Heart right ventricle (tissue), 16 donors: ENCODE data around the gene OR10A4. TPM values are rescaled to one million over a fixed set of nuclear protein-coding genes. Genes with fewer than 3 reads are reported as not detected.
"Not testable (repeated sequence)": the region's sequence is repeated elsewhere in the genome, so short reads cannot be mapped to it uniquely, and the experiment has no call there.

Source experiments
- ATAC-seq, 8 donors: fragments of 200-7000 bp; cut with Tn5 transposase; one replicate each; pipeline ENCODE4 v1.9.1; 2020; ENCODE audit warnings: mild to moderate bottlenecking in 8 of 8, moderate library complexity in 8 of 8, moderate number of reproducible peaks in 1 of 8
- DNase-seq, 2 donors: peaks; one replicate each; pipeline ENCODE4 v3.0.0-alpha.2; 2020
- H3K27ac ChIP-seq, 10 donors: fragments of 200-600 bp; sonication (generic) in 2 of 10; one replicate each; pipeline versions ENCODE4 v1.5.0 to v1.8.0; 2020 to 2022; ENCODE audit warnings: mild to moderate bottlenecking in 3 of 10
- H3K27me3 ChIP-seq, 7 donors: fragments of 200-600 bp; one replicate each; pipeline ENCODE4 v1.8.0; 2021 to 2022; ENCODE audit warnings: mild to moderate bottlenecking in 2 of 7
- H3K36me3 ChIP-seq, 9 donors: fragments of 200-600 bp; sonication (generic) in 1 of 9; one replicate each; pipeline versions ENCODE4 v1.5.0 to v1.8.0; 2020 to 2022; ENCODE audit warnings: mild to moderate bottlenecking in 2 of 9
- H3K4me1 ChIP-seq, 9 donors: fragments of 200-600 bp; sonication (generic) in 1 of 9; one replicate each; pipeline versions ENCODE4 v1.5.0 to v1.8.0; 2020 to 2022; ENCODE audit warnings: mild to moderate bottlenecking in 4 of 9
- H3K4me3 ChIP-seq, 10 donors: fragments of 200-600 bp; sonication (generic) in 2 of 10; one replicate each; pipeline versions ENCODE4 v1.5.0 to v1.8.0; 2020 to 2022; ENCODE audit warnings: mild to moderate bottlenecking in 7 of 10, moderate library complexity in 2 of 10
- H3K9me3 ChIP-seq, 11 donors: fragments of 200-600 bp in 10 of 11; sonication (generic) in 2 of 11; one replicate each; pipeline versions ENCODE4 v1.5.0 to v1.8.0; 2013 to 2022; ENCODE audit warnings: mild to moderate bottlenecking in 2 of 11, control low read depth in 1 of 11, moderate library complexity in 1 of 11
- WGBS, 2 donors: extraction: QIAGEN DNeasy Blood & Tissue Kit; methylation state at CpG; one replicate each; pipeline ENCODE4 v1.1.7; 2013; ENCODE audit warnings: inconsistent platforms in 1 of 2; 5-methylcytosine and 5-hydroxymethylcytosine counted together
- intact Hi-C, 10 donors: fragments of 100-400 bp; cut with DNase I; formaldehyde crosslinking; loops; one replicate each; pipeline versions ENCODE4 v1.11.1 to v1.14.2; 2022
- polyA plus RNA-seq, 2 donors: library from polyadenylated mRNA; stranded (reverse); fragments of 200-250 nt; gene quantifications; one replicate each; pipeline ENCODE4 v1.2.3, GENCODE V29; 2013
- total RNA-seq, 10 donors: library from RNA; stranded (reverse); fragmentation: NEBNext Ultra II Directional in 3 of 10; extraction: Animal tissue kit (Norgen Biotek cat#: 25700) in 3 of 10; gene quantifications; one replicate each; pipeline versions ENCODE4 v1.2.1 to v1.2.4, GENCODE V29; 2021 to 2023
- TF ChIP-seq, protein P1 (sequence below), 9 donors: fragments of 200-600 bp; sonication (generic) in 2 of 9; IDR thresholded peaks; one replicate each; pipeline versions ENCODE4 v1.5.0 to v1.8.0; 2021 to 2022; ENCODE audit warnings: antibody characterized with exemption in 9 of 9, mild to moderate bottlenecking in 5 of 9, moderate library complexity in 1 of 9
- donor health status: Arrhythmogenic right ventricular cardiomyopathy.
- donor health status: ischemic (EF 13 %, LVEDD 7.1; RV severe dilation, severe dysfunction).
- donor health status: healthy with polysubstance abuse.
- donor health status: DM: no; HTN: yes; CAD: no.
- donor health status: DM: no; HTN: no; CAD: no.
- donor health status: ischemic (EF 25% LVEDD 6.9; RV normal size, moderate dysfunction).
- donor health status: ischemic (EF 25% LVEDD 5.7; RV mildly dilated, moderate dysfunction).
- donor health status: healthy.
- donor health status: DM: yes; HTN: yes; CAD: no.
- donor health status: Ischemic cardiomyopathy.
- donor health status: ischemic (EF 35%, LVEDD 5.7; RV mildly dilated, moderate dysfunction).
- donor health status: nonischemic (EF 11% LVEDD 7.7; RV severe dilation, severe dysfunction).
- donor health status: DM: yes; HTN: yes; CAD: no.
- donor health status: PGD.
- donor health status: ischemic (EF 29% LVEDD 5.4; RV normal size, mild dysfunction).
- donor health status: nonischemic (EF 23%, LVEDD 6.1; RV moderate dilation, normal function).

The OR10A4 gene
- total and polyA plus RNA-seq, 12 donors = not detected

DNA sequence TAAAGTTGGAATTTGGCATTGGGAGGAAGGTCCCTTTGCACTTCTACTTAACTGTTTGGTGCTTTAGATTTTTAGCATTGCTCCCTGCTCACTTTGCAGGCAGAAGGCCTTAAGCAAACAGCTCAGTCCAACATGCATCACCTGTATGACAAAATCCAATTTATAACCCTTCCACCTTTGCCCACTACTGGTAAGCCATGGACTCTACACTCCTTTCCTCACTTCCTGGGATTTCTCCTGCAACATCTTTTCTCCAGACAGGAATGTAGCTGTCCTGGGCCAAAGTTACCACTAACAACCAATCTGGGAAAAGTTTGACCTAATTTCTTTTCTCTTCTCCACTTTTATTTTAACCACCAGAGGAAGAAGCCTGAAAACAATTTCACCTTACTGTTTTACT is 17.7 kb downstream of the OR10A4 start:
- Histone ChIP-seq H3K36me3 (no peaks in the 10 kb centered on the region), H3K27ac (no peak overlapping the region), H3K4me1 (no peaks in the 10 kb centered on the region), H3K27me3 (no peaks in the 10 kb centered on the region), H3K9me3 (peaks cover 0 to under 1% (median 0%) of the 10 kb centered on the region in 11 donors), H3K4me3 (no peak overlapping the region)
- ATAC-seq = no peak
- TF ChIP-seq, protein P1, sequence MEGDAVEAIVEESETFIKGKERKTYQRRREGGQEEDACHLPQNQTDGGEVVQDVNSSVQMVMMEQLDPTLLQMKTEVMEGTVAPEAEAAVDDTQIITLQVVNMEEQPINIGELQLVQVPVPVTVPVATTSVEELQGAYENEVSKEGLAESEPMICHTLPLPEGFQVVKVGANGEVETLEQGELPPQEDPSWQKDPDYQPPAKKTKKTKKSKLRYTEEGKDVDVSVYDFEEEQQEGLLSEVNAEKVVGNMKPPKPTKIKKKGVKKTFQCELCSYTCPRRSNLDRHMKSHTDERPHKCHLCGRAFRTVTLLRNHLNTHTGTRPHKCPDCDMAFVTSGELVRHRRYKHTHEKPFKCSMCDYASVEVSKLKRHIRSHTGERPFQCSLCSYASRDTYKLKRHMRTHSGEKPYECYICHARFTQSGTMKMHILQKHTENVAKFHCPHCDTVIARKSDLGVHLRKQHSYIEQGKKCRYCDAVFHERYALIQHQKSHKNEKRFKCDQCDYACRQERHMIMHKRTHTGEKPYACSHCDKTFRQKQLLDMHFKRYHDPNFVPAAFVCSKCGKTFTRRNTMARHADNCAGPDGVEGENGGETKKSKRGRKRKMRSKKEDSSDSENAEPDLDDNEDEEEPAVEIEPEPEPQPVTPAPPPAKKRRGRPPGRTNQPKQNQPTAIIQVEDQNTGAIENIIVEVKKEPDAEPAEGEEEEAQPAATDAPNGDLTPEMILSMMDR (IDR thresholded peaks at IDR 0.05) = no peak
- intact Hi-C loops = no loop called here
- no peak for DNase-seq

- Histone ChIP-seq H3K4me3 (no peak overlapping the region), H3K36me3 (no peaks in the 10 kb centered on the region), H3K27ac (no peak overlapping the region), H3K27me3 (no peaks in the 10 kb centered on the region), H3K4me1 (no peaks in the 10 kb centered on the region), H3K9me3 (no peaks in the 10 kb centered on the region)
- TF ChIP-seq, protein P1 (IDR thresholded peaks at IDR 0.05) = no peak
- intact Hi-C loops = no loop called here
- no peak for DNase-seq
- no peak for ATAC-seq
Measured at GRCh38 chr11:6895010-6895409, 18.6 kb downstream of the OR10A4 start.

GRCh38 chr11:6898911-6899310 is 22.5 kb downstream of the OR10A4 start:
- intact Hi-C loops = no loop called here
- H3K9me3 ChIP-seq = no peaks in the 10 kb centered on the region
- H3K4me3 ChIP-seq = no peak overlapping the region
- 58 to 65% methylated on average over 1 of the region's 1 CpG for WGBS, 2 donors
- no peaks in the 10 kb centered on the region for H3K27me3 ChIP-seq
- no peak overlapping the region for H3K27ac ChIP-seq
- no peak for DNase-seq
- TF ChIP-seq, protein P1 (IDR thresholded peaks at IDR 0.05) = no peak
- no peaks in the 10 kb centered on the region for H3K36me3 ChIP-seq
- ATAC-seq = no peak
- no peaks in the 10 kb centered on the region for H3K4me1 ChIP-seq

- DNase-seq (no peak), ATAC-seq (no peak)
- WGBS, 2 donors = 61 to 78% methylated on average over 2 of the region's 2 CpGs
- TF ChIP-seq, protein P1 (IDR thresholded peaks at IDR 0.05) = peak in 1 of 9 donors; percentile 3
- Histone ChIP-seq H3K4me1 (no peaks in the 10 kb centered on the region), H3K27ac (no peak overlapping the region), H3K36me3 (no peaks in the 10 kb centered on the region), H3K4me3 (no peak overlapping the region), H3K9me3 (no peaks in the 10 kb centered on the region), H3K27me3 (no peaks in the 10 kb centered on the region)
- intact Hi-C loops = no loop called here
Measured at GRCh38 chr11:6900327-6900999, 24.0 kb downstream of the OR10A4 start.

DNA sequence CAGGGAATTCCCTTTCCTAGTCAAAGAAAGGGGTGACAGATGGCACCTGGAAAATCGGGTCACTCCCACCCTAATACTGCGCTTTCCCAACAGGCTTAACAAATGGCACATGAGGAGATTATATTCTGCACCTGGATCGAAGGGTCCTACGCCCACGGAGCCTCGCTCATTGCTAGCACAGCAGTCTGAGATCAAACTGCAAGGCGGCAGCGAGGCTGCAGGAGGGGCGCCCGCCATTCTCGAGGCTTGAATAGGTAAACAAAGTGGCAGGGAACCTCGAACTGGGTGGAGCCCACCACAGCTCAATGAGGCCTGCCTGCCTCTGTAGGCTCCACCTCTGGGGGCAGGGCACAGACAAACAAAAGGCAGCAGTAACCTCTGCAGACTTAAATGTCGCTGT is 28.4 kb downstream of the OR10A4 start:
- ATAC-seq, H3K4me1 ChIP-seq, H3K27me3 ChIP-seq, H3K9me3 ChIP-seq, H3K27ac ChIP-seq, intact Hi-C loops, H3K4me3 ChIP-seq, H3K36me3 ChIP-seq, DNase-seq: not testable (repeated sequence)
- WGBS, 2 donors = 84 to 95% methylated on average over 13 of the region's 13 CpGs
